Activated CD8-positive, alpha-beta memory T cell treated with anti-CD3 and anti-CD28 coated beads, Interleukin-2, amount 50 U/mL, for 4 hours (primary cell): ENCODE results near the gene SLC8A1.

ENCODE experiments used
- DNase-seq: peaks from one replicate; pipeline ENCODE4 v3.0.0-alpha.2; 2020

The SLC8A1 gene

DNA sequence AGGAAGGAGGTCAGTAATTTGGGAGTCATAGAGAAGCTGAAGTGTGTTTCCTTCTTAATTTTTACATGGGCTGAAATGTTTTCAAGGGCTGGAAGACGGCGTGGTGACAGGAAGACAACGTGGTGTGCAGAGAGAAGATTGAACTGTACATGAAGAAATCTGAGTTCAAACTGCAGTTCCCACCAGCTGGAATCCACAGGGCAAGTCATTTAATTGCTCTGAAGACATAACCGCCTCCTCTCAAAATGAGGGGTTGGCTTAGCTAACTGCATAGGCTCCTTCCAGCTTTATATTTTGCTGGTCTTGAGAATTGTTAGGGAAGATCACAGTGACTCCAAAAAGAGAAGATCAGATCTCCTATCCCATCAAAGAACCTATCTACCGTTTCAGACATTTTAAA lies 103.9 kb downstream of the SLC8A1 start:
- DNase-seq, result no peak

DNA sequence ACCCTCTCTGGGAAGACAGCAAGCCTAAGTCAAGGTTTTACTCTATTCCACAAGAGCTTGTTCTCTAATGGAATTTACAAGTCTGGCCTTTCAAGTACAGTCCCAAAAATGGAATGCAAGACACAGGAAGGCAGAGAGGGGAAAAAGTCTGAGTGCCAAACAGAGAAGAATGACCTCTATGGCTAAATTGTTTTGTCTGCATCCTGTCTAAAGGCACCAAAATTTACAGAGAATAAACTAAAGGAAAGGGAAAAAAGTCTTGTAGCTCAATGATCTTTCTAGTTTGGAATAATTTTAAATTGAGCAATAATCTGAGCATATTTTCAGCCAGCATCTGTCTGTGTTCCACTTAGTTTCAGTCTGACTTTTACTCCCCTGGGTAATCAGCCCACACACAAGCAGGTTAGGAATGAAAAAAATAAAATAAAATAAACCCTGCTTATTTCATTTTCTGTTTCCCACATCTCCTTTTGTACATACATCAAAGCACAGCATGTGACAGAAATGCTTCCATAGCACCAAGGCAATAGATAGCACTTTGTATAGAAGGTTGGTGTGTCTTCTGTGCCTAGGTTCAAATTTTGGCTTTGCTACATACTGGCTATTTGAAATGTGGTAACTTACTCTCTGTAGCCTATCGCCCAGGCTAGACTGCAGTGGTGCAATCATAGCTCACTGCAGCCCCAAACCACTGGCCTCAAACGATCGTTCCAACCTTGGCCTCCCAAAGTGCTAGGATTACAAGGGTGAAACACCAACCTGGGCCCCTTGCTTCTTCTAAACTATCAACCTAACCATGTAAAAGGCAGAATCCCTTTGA lies 105.1 kb downstream of the SLC8A1 start:
- DNase-seq, result no peak

DNA sequence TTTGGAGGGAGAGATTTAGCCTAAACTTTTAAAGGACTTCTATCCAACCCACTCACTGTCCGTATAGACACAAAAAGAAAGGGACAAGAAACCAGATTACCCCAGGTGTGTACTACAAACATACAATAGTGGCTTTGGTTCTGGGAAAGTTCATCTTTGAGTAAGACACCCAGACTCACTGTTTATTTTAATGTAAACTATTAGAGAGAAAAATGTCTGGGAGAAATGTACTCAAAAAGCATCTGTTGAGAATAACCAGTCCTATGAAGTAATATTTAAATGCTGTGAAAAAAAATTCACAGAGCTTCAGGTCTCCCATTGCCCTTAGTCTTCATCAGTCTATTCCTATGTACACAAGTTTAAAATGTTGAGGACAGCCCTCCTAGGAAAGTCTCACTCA lies 107.5 kb downstream of the SLC8A1 start:
- no peak for DNase-seq

DNA sequence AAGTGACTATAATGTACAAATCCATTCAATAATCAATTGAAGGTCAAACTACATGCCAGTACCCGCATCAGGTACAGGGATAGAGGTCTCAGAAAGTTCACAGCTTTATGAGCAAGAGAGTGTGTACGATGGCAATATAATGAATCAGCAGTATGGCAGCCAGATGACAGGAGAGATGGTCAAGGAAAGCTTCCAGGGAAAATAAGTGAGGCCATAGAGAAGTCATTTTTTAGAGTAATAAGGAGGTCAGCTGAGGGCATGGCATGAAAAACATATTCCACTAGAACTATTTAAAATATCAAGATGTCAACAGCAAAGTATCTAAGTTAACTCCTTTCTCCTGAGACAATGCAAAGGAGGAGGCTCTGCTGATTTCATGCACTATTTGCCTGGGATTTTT lies 108.0 kb downstream of the SLC8A1 start:
- no peak for DNase-seq

DNA sequence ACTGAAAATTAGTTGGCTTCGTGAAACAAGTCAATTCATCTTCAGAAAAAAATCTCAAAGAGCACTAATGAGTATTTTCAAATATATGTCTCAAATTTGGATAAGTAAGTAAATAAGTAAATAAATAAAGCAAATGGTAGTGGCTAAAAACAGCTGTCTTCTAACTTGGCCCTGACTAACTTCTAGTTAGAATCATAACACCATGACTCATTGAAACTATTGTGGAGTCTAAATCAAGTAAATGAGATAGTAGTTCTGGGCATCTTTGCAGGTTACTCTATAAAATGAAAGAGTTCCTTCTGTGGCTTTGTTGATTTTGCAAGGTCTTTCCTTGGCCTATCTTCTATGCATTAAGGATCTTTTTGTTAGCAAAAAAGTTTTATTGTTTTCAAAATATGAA lies 110.7 kb downstream of the SLC8A1 start:
- DNase-seq, result no peak

DNA sequence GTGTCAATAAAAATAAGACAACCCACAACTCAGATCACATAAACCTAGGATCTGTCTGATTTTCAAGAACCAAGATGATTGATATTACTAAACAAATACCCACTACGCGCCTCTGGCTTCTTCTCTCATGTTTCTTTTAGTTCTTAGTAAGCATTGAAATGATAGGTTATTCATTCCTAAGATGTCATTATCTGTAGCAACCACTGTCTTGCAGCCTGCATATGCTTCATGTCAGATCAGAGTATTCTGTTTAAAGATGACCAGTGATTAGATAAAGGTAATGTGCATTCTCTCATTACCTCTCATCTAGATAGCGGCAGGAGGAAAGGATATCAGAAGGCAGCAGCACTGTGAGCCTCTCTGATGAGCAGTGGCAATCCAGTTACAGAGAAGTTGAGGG lies 112.9 kb downstream of the SLC8A1 start:
- DNase-seq, result no peak

DNA sequence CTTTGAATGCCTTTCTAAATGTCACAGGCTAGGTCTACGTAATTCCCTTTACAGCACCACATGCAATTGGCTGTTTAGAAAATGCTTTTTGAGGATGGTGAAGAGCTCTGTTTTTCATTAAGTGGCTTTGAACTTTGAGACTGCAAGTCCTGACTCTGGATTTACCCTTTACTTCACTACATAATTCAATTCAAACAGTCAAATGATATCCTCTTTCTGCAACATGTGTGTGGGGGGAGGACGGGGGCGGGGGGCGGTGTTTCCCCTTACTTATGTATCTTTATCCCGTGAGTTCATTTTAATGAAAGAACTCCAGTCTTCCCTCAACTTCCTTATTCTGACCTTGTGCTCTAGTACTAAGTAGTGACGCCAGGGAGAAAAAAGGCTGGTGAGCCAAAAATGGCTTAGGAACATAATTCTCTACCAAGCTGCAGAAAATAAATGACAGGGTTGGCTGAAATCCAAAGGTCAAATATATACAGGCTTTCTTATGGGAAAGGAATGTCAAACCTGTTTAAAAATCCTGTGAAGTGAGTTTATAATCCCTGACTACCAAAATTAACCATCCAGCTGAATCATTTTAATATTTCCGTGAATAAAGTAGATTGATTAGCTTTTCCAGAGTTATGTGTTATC lies 119.6 kb downstream of the SLC8A1 start:
- DNase-seq, result no peak

DNA sequence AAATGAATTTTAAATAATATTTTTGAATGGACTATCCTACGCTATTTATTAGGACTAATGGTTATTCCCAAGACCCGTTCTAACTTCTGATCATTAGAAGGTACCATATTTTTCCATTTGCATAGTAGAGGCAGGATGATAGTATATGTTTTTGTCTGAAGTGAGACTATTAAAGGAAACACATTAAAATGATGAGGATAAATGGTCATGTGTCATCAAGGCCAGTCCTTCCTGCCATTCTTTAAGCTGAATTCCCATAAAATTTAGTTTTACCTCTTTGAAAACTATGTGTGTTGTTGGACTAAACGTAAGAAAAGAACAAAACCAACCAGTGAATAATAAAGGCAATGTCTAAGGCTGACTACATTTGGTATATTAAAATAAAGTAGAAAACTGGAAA lies 121.8 kb downstream of the SLC8A1 start:
- no peak for DNase-seq

DNA sequence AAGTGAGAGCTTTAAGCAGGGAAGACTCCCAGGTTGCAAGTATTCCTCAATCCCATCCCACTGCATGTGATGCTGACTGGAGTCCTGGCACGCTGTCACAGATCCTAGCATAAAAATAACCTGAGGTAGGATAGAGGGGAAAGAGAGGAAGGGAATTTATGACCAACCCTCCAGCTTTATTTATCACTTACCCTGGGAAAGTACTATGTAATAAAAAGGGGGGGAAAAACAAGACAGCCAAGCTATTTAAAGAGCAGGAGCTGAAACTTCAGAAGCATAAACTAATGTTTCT lies 122.2 kb downstream of the SLC8A1 start:
- DNase-seq, result no peak

DNA sequence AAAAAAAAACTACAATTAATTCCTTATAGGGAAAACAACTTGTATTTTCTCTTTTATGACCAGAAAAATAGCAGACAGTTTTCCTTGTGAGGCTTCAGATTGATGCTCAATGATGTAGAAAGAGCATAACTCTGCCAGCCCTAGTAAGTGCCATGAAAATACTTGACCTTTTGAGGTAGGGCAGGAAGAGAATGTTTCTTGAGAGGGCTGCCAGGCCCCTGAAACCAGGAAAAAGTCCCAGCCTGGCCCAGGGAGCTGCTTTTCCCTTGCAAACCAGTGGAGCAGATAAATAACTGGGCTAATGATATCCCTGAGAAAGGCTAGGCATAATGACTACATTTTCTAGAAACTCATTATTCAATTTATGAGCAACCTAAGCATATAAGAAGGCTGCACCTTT lies 126.8 kb downstream of the SLC8A1 start:
- no peak for DNase-seq

DNA sequence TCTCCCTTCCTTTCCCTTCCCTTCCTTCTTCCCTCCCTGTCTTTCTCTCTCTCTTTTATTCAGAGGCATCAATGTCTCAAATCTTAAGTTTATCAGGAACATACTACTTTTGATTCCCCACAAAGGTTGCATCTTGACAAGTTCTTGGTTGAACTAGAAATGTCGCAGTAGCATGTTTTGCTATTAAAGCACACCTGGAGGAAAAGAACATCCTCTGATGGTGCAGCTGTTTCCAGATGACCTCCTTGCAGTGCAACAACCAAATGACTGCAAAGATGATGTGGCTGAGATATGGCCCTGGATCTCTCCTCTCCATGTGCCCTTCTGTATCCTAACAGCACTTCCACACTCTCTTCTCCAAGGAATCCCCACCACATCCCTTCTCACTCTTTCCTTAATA lies 127.2 kb downstream of the SLC8A1 start:
- DNase-seq, result no peak

DNA sequence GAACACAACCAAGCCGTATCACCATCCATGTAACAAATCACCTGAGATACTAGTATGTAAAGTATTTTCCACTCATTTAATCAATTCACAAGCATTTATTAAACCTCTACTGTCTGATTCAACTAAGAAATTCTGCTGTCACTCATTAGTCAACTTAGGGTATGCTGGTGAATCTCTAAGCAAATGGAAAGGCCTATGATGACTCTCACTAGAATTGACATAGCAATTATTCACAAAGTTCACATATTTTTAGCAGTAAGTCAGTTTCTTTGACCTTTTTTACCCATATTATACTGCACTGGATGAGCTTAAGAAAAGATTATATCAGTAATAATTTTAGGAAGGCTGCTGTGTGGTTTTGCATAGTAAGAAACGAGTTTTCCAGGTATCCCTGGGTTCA lies 130.1 kb downstream of the SLC8A1 start:
- no peak for DNase-seq

DNA sequence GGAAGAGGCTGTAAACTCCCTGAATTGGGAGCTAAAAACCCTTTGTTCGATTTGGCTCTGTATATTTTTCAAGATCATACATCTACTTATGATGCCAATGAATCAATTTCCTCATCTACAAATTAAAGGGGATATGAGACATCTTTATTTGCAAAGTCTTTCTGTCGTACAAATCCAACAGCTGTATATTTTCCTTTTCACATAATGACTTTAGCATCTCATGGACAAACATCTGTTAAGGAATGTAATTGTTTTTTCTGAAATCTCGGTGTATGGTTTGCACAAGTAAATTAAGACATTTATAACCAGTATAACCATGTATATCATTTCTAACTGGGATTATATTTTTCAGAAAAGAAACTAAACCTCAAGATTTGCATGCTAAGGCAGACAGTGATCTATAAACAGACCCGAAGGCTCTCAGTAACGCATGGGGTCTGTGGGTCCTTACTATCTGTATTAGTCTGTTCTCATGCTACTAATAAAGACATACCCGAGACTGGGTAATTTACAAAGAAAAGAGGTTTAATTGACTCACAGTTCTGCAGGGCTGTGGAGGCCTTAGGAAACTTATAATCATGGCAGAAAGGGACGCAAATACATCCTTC lies 130.8 kb downstream of the SLC8A1 start:
- DNase-seq, result no peak

DNA sequence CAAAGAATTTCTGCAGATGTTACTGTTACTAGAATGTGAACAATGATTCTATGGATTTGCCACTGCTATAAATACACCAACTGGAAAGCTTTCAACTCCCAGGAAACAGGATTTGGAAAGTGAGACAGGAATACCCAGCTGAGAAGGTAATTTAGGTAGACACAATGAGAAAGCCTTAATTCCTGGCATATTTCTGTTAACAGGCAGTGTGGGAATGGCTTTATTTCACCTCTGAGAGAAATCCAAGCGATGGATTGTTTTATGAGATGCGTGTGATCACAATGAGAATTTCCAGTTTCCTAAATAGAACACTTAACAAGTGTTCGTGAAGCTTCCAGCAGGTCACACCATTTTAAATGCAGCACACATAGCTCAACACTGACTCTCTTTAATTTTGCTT lies 133.0 kb downstream of the SLC8A1 start:
- DNase-seq, result no peak

DNA sequence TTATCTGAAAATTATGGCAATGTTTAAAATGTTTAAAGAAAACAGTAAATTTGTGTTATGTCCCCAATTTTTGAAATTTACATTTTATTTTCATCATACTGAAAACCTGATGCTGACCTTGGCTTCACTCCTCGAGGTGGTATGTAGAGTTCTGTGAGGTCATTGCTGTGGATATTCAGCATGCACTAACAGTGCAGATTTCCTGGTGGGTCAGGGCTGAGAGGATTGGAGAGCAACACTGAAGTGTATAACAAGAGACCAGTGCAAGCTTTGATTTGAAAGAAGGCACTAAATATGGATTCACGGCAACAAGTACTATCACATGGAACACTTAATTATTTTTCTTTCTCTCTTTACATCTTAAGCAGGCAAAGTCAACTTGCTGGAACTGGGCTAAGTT lies 134.1 kb downstream of the SLC8A1 start:
- no peak for DNase-seq

DNA sequence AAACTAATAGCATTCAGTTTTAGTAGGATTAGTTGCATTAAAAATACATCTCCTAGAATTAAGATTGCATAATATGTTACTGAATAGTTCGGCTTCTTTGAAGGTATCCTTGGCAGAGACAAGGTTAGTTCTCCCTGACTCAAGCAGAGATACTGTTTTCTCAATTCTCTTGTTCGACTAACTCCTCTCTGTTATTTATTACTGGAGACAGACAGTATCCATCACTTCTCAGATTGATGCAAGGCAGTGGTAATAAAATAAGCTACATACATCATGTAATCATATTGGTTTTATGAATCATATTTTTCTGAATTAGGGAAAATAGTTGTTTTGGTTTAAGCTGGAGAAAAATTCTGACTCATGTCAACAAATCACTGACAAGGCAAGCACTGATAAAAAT lies 134.8 kb downstream of the SLC8A1 start:
- DNase-seq, result no peak

DNA sequence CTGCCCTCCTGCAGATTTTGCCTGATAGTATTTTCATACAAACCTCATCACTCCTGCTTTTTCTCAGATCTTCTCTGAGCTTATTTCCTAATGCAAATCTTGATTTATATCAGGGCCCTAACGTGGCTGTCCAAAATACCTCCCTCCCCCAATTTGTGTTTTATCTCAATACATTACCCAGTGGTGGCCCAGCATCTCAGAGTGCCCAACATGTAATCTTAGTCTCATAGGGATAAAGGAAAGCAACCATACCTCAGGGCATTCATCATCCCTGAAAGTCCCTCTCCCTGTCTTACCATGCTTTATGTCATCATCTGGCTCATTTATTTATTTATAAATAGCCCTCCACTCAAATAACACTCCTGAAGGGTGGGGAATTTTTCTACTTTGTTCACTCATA lies 135.3 kb downstream of the SLC8A1 start:
- no peak for DNase-seq

DNA sequence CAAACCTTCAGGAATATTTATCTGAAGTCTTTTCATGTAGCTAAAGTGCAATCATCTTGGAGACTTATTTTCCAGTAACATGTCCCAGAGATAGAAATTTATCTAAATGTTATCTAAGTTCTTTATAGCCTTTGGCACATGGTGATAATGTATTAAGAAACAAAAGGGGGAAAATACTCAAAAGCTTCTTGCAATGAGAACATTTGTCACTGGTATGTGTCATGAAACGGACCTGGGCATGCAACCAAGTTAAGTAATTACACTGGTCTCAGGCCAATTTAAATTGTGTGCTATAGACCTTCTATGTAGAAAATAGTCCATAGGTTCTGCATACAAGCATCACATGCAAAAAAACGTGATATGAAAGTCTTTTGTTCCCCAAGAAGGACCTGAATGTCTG lies 136.2 kb downstream of the SLC8A1 start:
- DNase-seq, result no peak

DNA sequence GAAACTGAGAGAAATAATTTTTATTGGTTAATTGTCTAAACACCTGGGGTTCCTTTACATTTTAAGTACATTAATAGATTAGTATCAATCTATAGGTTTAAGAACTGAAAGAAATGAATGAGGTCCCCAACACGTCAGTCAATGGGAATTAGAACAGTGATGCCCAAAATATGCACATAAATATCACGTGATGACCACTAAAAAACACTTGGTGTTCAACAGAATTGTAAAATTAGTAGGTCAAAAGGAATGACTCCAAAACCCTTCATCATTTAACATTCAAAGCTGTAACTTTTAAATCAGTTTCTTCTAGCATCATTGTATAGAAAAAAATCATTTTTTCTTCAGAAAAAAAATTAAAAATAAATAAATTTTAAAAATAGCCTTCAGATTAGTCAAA lies 140.9 kb downstream of the SLC8A1 start:
- no peak for DNase-seq

DNA sequence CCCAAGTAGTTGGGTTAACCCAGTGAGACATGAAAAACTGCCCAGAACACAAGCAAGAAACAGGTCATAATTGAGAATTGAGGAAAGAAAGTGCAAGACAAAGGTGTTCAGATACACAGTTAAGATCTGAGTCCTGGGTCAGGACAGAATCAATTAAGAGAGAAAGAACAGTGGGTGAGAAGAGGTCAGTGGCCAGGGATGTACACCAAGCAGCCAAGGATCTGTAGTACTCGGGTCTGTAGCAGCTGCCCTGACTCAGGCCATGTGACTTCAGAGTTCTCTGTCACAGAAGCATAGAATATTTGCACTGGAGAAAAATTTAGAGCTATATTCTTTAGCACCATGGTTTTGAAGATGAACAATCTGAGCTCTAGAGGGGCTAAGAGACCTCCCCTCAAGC lies 141.6 kb downstream of the SLC8A1 start:
- no peak for DNase-seq

DNA sequence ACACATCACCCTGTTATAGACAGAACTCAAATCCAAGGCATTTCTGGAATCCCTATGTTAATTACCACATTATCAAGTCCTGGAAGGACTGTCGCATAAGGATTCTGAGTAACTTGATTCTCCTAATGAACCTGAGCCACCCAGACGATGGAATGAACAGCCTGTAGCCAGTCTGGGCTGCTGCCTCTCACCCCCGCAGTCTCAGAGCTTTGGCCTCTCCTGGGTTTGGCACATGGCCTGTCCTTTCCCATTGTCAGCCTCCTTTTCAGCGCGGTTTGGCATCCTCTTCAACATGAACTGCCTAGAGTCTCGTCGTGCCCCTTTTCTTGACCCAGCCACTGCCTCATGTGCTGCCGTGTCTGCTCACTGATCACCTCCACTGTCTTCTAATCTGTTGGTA lies 147.6 kb downstream of the SLC8A1 start:
- DNase-seq, result no peak

DNA sequence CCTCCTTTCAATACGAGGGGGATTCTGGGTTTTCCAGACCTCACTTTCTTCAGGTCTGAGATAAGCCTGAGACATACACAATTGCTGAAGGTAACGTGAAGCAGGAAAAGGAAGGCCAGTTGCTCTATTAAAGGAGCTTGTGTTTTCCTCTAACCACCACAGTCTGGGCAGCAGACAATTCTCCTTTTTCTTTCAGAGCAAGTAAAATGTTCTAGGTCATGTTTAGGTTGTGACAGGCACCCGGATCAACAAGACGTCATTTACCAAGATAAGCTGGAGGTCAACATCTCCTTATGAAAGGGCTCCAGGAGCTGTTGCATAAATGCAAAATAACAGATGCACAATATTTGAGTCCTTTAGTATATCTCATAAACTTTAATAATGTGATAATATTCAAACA lies 148.1 kb downstream of the SLC8A1 start:
- DNase-seq, result no peak

DNA sequence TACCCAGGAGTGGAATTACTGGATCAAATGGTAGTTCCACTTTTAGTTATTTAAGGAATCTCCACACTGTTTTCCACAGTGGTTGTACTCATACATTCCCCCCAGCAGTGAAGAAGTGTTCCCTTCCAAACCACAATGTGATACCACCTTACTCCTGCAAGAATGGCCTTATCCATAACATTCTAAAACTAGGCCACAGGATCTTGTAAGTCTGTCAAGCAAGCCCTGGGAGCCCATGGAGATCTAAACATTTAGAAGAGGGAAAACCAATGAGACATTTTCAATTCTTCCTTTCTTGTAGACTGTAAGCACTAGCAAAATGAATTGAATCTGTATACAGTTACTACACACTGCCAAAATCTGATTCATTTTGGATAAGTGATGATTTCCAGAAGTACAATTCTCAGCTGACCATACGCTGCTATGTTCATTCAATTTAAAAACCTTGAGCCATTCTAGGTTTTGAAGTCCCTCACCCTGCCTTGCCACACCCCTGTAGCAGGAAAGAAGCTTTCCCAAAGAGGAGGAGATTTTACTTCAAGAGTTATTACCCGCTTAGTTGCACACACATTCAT lies 149.1 kb downstream of the SLC8A1 start:
- no peak for DNase-seq

DNA sequence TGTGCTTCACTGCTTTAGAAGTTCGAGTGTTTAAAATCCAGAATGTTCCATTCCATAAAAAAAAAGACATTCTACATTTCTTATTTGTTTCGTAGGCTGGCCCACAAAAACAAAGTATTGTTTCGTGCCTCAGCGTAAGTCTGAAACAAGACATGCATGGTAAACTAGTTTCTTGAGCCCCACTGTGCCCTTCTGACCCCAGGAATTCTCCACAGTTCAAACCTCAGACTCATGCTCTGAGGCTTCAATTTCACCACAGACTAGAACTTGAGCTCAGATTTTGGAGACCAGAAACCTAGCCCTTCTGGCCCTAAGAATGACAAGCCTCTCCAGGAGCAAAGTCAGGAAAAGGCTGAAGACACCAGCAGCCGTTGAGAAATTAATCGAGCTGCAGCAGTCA lies 151.5 kb downstream of the SLC8A1 start:
- no peak for DNase-seq
